Hepatocyte (in vitro differentiated cells): ENCODE data around the gene SH3GL3.

Experiments
- CTCF ChIP-seq: fragments of 200-600 bp; sonication (generic); IDR thresholded peaks from 2 replicates; pipeline ENCODE4 v1.5.1; 2016; ENCODE audit warnings: antibody characterized with exemption, mild to moderate bottlenecking; ENCODE audit not compliant: poor library complexity
- EZH2 ChIP-seq: fragments of 200-600 bp; sonication (generic); IDR thresholded peaks from 2 replicates; pipeline ENCODE4 v1.6.1; 2016; ENCODE audit warnings: antibody characterized with exemption, mild to moderate bottlenecking, borderline replicate concordance

- TF ChIP-seq CTCF (no peak), EZH2 (no peak)
Measured at GRCh38 chr15:83498801-83499200, 51.7 kb downstream of the SH3GL3 start.
